ENCODE measurements around the gene CATSPERD.
"Not testable (repeated sequence)": the region's sequence is repeated elsewhere in the genome, so short reads cannot be mapped to it uniquely, and the experiment has no call there.

The CATSPERD gene

GRCh38 chr19:5743630-5744029 lies 23.2 kb downstream of the CATSPERD start:
- DNase-seq = no peak

- DNase-seq = not testable (repeated sequence)
Observed at GRCh38 chr19:5744999-5745398, 24.6 kb downstream of the CATSPERD start.

DNA sequence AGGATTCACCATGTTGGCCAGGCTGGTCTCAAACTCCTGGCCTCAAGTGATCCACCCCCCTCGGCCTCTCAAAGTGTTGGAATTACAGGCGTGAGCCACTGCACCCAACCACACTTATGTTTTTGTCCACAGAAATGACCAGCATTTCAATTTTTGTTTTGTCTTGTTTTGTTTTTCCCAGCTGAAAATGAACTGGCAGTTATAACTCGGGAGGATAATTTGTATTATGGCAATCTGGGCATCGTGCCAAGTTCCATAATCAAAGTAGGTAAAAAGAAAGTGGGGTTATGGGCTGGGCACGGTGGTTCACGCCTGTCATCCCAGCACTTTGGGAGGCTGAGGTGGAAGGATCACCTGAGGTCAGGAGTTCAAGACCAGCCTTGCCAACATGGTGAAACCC lies 28.5 kb downstream of the CATSPERD start:
- DNase-seq = not testable (repeated sequence)

DNA sequence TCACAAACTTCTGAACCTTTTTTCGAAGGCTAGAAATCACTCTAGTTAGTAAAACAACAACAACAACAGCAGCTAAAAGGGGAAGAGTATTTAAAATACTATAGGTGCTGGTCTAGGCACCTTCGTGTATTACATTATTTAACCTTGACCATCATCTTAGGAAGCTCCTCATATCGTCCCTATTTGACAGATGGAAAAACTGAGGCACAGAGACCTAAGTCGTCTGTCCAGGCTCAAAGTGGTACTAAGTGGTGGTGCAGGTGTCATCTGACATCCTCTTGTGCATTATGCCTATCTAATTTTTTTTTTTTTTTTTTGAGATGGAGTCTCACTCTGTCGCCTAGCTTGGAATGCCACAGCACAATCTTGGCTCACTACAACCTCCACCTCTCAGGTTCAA lies 29.1 kb downstream of the CATSPERD start:
- no peak for DNase-seq

DNA sequence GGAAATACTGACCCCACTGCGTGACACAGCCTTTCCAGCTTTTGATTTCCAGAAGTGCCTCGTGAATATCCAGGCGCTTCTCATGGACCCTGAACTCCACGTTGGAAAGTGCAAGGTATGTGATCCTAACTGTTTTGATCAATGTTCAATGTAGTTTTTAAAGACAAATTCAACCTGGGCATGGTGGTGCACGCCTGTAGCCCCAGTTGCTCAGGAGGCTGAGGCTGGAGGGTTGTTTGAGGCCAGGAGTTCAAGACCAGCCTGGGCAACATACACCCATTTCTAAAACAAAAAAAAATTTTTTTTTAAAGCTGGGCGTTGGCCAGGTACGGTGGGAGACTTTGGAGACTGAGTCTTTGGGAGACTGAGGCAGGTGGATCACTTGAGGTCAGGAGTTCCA lies 31.3 kb downstream of the CATSPERD start:
- no peak for DNase-seq

DNA sequence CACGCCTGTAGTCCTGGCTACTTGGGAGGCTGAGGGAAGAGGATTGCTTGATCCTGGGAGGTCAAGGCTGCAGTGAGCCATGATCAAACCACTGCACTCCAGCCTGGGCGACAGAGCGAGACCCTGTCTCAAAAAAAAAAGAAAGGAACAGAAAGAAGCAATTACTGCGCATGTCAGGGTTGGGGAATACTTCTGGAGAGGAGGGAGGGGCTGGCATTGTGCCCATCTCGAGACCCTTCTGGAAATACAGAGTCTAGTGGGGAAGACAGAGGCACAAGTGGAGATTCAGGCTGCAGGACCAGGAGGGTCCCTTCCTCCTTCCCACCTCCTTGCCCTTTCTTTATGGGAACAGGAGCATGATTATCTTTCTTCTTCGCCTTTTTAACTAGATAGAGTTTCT lies 33.3 kb downstream of the CATSPERD start:
- no peak for DNase-seq

DNA sequence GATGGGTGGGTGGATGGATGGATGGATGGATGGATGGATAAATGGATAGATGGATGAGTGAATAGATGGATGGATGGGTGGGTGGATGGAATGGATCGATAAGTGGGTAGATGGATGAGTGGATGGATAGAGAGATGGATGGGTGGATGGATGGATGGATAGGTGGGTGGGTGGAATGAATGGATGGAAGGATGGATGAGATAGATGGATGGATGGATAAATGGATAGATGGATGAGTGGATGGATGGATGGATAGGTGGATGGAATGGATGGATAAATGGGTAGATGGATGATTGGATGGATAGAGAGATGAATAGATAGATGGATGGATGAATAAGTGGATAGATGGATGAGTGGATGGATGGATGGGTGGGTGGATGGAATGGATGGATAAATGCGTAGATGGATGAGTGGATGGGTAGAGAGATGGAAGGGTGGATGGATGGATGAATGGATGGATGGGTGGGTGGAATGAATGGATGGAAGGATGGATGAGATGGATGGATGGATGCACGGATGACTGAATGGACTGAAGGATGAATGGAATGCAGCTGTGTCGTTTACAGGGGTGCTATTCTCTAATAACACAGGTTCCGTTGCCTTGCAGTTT lies 42.3 kb downstream of the CATSPERD start:
- no peak for DNase-seq

DNA sequence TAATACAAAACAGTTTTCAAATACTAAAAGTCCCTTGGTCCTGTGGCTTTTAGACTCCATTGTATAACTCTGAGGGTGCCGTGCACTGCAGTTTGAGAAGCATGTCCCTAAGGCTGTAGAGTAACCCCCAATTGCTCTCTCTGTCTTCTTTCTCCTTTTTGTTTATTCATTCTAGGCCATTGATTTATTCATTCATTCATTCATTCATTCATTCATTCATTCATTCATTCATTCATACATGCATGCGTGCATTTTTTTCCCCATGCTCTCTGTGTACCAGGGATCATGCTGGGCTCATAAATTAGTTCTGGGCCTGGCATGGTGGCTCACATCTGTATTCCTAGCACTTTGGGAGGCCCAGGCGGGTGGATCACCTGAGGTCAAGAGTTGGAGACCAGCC lies 44.8 kb downstream of the CATSPERD start:
- no peak for DNase-seq

DNA sequence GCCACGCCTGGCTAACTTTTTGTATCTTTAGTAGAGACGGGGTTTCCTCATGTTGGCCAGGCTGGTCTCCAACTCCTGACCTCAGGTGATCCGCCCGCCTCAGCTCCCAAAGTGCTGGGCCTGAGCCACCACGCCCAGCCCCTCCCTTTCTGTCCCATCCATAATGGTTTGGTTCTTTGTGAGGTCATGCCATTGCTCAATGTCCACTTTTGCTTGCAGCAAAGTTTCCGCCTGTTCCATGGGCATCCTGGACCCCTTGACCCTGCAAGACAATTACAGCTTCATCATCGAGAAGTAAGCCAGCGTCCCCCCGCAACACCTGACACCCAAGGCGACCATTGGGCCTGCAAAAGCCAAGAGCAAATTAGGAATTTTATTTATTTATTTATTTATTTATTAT lies 47.5 kb downstream of the CATSPERD start:
- no peak for DNase-seq

DNA sequence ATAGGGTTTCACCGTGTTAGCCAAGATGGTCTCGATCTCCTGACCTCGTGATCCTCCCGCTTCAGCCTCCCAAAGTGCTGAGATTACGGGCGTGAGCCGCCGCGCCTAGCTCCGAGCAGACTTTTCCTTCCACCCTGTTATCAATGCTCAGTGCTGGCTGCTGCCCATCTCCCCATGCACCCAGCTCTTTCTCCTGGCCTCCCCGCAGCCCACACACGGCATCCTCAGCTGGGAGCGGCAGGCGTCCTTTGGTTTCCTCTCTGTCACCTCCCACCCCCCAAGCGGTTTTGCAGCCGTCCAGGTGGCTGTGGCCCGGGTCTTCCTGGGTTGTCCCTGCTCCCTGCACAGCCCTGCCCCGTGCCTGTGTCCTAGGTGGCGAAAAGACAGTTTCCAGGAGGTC lies 52.0 kb downstream of the CATSPERD start:
- DNase-seq = no peak

DNA sequence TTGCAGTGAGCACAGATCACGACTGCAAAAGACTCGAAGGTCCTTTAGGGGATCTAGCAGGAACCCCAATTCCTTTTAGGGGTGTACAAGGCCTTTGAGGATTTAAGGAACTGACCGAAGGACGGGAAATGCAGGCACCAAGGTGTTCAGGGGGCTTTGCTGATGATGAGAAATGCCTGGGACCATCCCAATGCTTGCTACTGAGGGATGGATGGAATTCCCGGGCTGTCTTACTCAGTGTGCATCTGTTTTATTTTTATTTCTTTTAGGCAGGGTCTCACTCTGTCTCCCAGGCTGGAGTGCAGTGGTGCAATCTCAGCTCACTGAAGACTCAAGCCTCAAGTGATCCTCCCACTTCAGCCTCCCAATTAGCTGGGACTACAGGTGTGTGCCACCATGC lies 52.8 kb downstream of the CATSPERD start:
- DNase-seq = no peak

DNA sequence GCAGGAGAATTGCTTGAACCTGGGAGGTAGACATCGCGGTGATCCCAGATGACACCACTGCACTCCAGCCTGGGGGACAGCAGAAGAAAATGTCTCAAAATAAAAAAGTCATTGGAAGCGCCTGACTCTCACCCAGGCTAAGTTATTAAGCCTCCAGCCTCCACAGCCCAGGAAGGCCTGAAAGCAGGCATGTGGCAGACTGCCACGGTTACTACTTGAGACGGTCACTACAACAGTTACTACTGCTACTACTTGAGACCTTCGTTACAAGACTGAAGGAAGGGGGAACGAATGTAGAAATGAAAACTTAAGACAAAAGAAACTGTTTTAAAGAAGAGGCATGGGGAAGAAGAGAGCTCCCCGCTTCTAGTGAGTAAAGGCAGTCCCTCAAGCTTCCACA lies 54.5 kb downstream of the CATSPERD start:
- no peak for DNase-seq

- DNase-seq = no peak
Observed at GRCh38 chr19:5775668-5776309, 55.4 kb downstream of the CATSPERD start.

DNA sequence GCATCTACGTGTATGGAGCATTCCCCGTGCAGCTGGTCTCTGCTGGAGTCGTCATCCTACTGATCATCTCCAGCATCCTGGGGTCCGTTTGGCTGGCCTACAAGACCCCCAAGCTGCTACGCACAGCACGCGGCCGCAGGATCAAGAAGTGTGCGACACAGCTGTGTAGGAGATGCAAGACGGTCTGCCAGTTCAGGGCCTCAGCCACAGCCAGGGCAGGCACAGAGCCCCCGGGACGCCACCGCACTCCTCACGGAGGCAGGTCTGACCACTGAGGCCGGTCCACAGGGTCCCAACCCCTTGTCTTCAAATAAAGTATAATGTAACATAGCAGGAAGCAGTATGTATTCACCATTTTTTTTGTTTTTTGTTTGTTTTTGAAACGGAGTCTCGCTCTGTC lies 58.0 kb downstream of the CATSPERD start:
- DNase-seq = no peak

DNA sequence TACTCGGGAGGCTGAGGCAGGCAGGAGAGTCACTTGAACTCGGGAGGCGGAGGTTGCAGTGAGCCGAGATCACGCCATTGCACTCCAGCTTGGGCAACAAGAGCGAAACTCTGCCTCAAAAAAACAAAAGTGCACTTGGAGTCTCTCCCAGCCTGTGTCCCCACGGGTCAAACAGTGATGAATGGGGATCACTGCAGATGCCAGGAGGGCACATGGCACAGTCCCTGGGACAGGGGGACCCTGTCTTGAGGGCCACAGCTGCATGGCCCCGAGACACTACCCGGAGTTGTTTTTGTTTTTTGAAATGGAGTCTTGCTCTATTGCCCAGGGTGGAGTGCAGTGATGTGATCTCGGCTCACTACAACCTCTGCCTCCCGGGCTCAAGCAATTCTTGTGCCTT lies 60.5 kb downstream of the CATSPERD start:
- DNase-seq = not testable (repeated sequence)

DNA sequence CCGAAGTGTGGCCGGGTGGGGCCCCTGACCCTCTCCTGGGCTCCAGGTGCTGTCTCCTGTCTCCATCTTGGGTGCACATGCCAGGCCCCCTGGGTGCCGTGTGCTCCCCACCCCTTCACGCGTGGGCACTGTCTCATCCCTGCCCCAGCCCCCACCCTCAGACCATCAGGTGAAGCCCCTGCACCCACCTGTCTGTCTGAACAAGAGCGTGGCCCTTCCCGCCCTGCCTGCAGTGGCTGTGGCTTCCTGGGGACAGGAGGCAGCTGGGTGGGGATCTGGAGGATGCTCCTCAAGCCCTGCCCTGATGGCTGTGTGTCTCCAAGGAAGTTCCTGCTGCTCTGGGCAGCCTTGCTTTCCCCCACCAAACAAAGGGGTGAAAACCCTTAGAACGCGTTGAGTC lies 61.9 kb downstream of the CATSPERD start:
- DNase-seq = no peak

- no peak for DNase-seq
Observed at GRCh38 chr19:5782945-5783919, 62.8 kb downstream of the CATSPERD start.

DNA sequence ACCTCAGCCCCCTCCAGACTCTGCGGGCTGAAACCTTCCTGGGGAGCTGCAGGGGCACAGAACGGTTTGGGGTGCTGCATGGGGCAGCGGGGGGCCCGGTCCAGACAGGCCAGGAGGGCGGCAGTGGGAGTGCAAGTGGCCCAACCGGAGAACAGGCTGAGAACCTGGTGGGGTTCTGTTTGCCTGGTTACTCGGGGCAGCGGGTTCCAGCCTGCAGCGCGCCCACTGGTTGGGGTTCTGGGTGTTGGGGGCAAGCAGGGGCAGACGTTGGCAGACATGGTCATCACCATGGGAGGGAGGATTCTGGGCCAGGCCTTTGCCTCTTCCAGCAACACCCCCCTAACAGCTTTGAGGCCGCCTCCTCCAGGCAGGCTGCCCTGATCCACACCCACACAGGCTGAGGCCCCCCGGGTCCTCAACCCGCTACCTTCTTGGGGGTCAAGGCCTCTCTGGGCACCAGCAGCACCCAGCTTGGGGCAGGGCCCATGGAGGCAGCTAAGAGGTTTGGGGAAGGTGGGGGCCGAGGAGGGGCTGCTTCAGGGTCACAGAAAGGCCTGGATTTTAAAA lies 64.2 kb downstream of the CATSPERD start, which contains the start of gene PRR22:
TSS of gene PRR22 (minus strand) at position 166 of the 567 bp plus-strand sequence. CDS start at position 80, 86 bp downstream.
- no peak for DNase-seq

- no peak for DNase-seq
Observed at GRCh38 chr19:5785423-5785822, 65.0 kb downstream of the CATSPERD start.

GRCh38 chr19:5786593-5787408 lies 66.4 kb downstream of the CATSPERD start:
- DNase-seq = no peak

DNA sequence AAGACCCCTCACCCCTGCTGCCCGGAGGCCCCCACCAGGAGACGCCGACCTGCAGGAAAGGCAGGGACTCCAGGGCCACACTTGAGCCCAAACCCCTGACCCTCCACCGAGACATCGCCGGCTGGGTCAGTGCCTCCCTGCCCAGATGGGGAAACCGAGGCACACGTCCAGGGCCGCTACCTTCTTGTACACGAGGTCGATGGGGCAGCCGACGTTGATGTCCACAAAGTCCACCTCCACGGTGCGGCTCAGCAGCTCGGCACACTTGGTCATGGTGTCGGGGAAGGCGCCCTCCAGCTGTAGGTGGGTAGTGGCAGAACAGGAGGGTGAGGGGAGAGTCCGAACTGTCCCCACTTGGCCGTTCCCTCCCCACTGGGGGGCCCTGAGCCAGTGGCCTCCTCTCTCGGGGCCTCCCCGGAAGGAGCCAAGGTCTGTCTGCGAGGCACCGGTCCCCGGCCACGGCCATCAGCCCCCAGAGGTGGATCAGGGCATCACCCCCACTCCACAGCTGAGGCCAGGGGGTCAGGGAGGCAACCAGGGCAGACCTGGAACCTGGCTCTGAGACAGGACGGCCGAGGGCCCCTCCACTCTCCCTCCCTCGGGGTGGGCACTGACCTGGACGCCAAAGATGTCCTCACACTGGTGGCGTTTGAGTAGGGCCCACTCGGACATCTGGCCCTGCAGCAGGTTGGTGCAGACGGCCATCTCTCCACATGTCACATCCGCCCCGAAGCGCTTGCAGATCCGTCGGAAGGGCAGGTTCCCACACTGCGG lies 67.2 kb downstream of the CATSPERD start:
- DNase-seq = no peak

DNA sequence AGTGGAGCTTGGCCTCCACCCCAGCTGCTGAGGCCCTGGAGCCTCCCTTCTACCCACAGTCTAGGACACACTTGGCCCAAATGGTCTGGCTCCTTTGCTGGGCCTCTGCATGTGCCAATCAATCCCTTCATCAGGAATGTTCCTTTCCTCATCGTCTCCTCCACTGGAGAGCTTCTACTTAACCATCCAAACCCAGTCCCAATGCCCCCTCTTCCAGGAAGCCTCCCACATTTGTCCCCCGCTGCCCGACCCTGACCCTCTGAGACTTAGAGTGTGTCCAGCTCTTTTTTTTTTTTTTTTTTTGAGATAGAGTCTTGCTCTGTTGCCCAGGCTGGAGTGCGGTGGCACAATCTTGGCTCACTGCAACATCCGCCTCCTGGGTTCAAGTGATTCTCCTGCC lies 68.0 kb downstream of the CATSPERD start:
- no peak for DNase-seq

All from hematopoietic multipotent progenitor cell treated with erythropoietin and hydrocortisone succinate and interleukin-3 and kit ligand, for 8 days (in vitro differentiated cells).